WTC11 (cell line): ENCODE results near the gene RASD1.

ENCODE experiments used
- NFE2L1 ChIP-seq: sonication (generic); formaldehyde crosslinking; IDR thresholded peaks from 2 replicates; pipeline ENCODE4 v1.8.1; 2023; ENCODE audit warnings: missing genetic modification reagents
- TEAD1 ChIP-seq: sonication (generic); formaldehyde crosslinking; IDR thresholded peaks from 2 replicates; pipeline ENCODE4 v1.8.0; 2022; ENCODE audit warnings: mild to moderate bottlenecking, missing genetic modification reagents
- TF ChIP-seq, protein P1 (sequence below): sonication (generic); formaldehyde crosslinking; IDR thresholded peaks from 2 replicates; pipeline ENCODE4 v1.8.1; 2023; ENCODE audit warnings: mild to moderate bottlenecking, missing genetic modification reagents, moderate library complexity
- TF ChIP-seq, protein P2 (sequence below): sonication (generic); formaldehyde crosslinking; IDR thresholded peaks from 2 replicates; pipeline ENCODE4 v1.8.0; 2022; ENCODE audit warnings: mild to moderate bottlenecking, missing genetic modification reagents
- TF ChIP-seq, protein P3 (sequence below): fragments of 200-600 bp; IDR thresholded peaks from 2 replicates; pipeline ENCODE4 v1.8.0; 2022; ENCODE audit warnings: antibody characterized with exemption

DNA sequence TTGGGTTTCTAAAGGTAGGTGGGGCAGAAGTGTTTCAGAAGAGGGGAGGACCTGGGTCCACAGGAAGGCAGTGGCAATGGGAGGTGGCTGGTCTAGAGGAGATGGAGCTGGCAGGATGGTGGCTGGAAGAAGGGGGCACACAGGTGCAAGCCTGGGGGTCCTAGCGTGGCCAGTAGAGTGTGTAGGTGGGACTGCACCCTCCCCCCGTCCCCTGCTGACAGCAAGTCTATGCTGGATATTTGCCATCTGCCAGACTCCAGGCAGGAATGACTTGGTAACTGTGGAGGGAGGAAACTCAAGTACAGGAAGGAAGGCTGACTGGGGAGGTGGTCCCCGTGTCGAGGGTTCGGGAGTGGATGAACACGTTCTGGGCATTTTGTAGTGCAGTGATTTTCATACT is 10.8 kb downstream of the RASD1 start:
- TF ChIP-seq, protein P1, sequence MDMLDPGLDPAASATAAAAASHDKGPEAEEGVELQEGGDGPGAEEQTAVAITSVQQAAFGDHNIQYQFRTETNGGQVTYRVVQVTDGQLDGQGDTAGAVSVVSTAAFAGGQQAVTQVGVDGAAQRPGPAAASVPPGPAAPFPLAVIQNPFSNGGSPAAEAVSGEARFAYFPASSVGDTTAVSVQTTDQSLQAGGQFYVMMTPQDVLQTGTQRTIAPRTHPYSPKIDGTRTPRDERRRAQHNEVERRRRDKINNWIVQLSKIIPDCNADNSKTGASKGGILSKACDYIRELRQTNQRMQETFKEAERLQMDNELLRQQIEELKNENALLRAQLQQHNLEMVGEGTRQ (CRISPR knock-in tag), result no peak
- TF ChIP-seq, protein P2, sequence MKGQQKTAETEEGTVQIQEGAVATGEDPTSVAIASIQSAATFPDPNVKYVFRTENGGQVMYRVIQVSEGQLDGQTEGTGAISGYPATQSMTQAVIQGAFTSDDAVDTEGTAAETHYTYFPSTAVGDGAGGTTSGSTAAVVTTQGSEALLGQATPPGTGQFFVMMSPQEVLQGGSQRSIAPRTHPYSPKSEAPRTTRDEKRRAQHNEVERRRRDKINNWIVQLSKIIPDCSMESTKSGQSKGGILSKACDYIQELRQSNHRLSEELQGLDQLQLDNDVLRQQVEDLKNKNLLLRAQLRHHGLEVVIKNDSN, result no peak
- TF ChIP-seq, protein P3, sequence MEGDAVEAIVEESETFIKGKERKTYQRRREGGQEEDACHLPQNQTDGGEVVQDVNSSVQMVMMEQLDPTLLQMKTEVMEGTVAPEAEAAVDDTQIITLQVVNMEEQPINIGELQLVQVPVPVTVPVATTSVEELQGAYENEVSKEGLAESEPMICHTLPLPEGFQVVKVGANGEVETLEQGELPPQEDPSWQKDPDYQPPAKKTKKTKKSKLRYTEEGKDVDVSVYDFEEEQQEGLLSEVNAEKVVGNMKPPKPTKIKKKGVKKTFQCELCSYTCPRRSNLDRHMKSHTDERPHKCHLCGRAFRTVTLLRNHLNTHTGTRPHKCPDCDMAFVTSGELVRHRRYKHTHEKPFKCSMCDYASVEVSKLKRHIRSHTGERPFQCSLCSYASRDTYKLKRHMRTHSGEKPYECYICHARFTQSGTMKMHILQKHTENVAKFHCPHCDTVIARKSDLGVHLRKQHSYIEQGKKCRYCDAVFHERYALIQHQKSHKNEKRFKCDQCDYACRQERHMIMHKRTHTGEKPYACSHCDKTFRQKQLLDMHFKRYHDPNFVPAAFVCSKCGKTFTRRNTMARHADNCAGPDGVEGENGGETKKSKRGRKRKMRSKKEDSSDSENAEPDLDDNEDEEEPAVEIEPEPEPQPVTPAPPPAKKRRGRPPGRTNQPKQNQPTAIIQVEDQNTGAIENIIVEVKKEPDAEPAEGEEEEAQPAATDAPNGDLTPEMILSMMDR, result no peak
- TF ChIP-seq TEAD1 (CRISPR knock-in tag) (no peak), NFE2L1 (CRISPR knock-in tag) (no peak)
